A549 treated with GW870086 at 1 μM for 4 hours (cell line): ENCODE measurements around the gene RDH13. TPM values are rescaled to one million over a fixed set of nuclear protein-coding genes. Genes with fewer than 3 reads are reported as not detected.

Experiments used
- total RNA-seq: library from RNA; stranded (reverse); fragments of 200-300 nt; extraction: Qiagen RNA extraction; gene quantifications from 5 replicates; pipeline ENCODE4 v1.2.3, GENCODE V29; 2022; ENCODE audit warnings: low read depth

Gene RDH13
- 15.2 to 22.6 TPM (median 20.6 TPM) in 5 replicates for total RNA-seq

GRCh38 chr19:55062735-55063491 lies at the start of gene RDH13:
Gene RDH13, minus strand, starts transcription at chr19:55063148. Its CDS starts 116 bp downstream, at chr19:55063032.

GRCh38 chr19:55075371-55075998 lies 12.5 kb upstream of the RDH13 start, which contains the start of gene EPS8L1:
Gene EPS8L1, plus strand, starts transcription at chr19:55075869. Its CDS starts 576 bp downstream, at chr19:55076445.

Other genes with a start within 250 kb of the RDH13 start
- gene KIR3DL1, start 246.7 kb downstream of the RDH13 start, total RNA-seq: not detected in 5 replicates
- not detected in 5 replicates for gene KIR2DS4, start 230.5 kb downstream of the RDH13 start, total RNA-seq
- gene KIR3DL2, start 212.7 kb downstream of the RDH13 start, total RNA-seq: not detected in 5 replicates
- gene FCAR, start 188.9 kb downstream of the RDH13 start, total RNA-seq: not detected in 5 replicates
- gene NCR1, start 157.0 kb downstream of the RDH13 start, total RNA-seq: not detected in 5 replicates
- 0.07 TPM in 1 of 5 replicates, not detected in the others for gene NLRP7, start 115.6 kb downstream of the RDH13 start, total RNA-seq
- 24.3 to 27.0 TPM (median 26.5 TPM) in 5 replicates for gene NLRP2, start 96.8 kb downstream of the RDH13 start, total RNA-seq
- gene GP6, start 24.9 kb downstream of the RDH13 start, total RNA-seq: 0.08 to 0.22 TPM (median 0.17 TPM) in 4 of 5 replicates, not detected in the other
- gene EPS8L1, start 12.7 kb upstream of the RDH13 start, total RNA-seq: 5.0 to 6.5 TPM (median 5.9 TPM) in 5 replicates
- 55.9 to 88.0 TPM (median 82.4 TPM) in 5 replicates for gene PPP1R12C, start 54.5 kb upstream of the RDH13 start, total RNA-seq
- gene TNNT1, start 86.1 kb upstream of the RDH13 start, total RNA-seq: 115 to 148 TPM (median 130 TPM) in 5 replicates
- gene TNNI3, start 94.6 kb upstream of the RDH13 start, total RNA-seq: 5.9 to 9.6 TPM (median 8.0 TPM) in 5 replicates
- 3.7 to 7.7 TPM (median 5.7 TPM) in 5 replicates for gene DNAAF3, start 103.5 kb upstream of the RDH13 start, total RNA-seq
- 1.9 to 4.8 TPM (median 4.0 TPM) in 5 replicates for gene SYT5, start 117.1 kb upstream of the RDH13 start, total RNA-seq
- 2.7 to 5.3 TPM (median 5.1 TPM) in 5 replicates for gene PTPRH, start 146.4 kb upstream of the RDH13 start, total RNA-seq
- gene TMEM86B, start 165.6 kb upstream of the RDH13 start, total RNA-seq: 3.1 to 5.3 TPM (median 4.1 TPM) in 5 replicates
- gene PPP6R1, start 195.9 kb upstream of the RDH13 start, total RNA-seq: 84.5 to 118 TPM (median 109 TPM) in 5 replicates
- gene HSPBP1, start 217.0 kb upstream of the RDH13 start, total RNA-seq: 120 to 145 TPM (median 138 TPM) in 5 replicates
- 2.5 to 4.3 TPM (median 4.1 TPM) in 5 replicates for gene BRSK1, start 220.8 kb upstream of the RDH13 start, total RNA-seq